Central memory CD4-positive, alpha-beta T cell (primary cell): ENCODE measurements around the gene DXO.
"Not testable (repeated sequence)": the region's sequence is repeated elsewhere in the genome, so short reads cannot be mapped to it uniquely, and the experiment has no call there.

Source experiments
- DNase-seq: peaks from one replicate; pipeline ENCODE4 v3.0.0; 2022
- total RNA-seq, 3 experiments: gene quantifications; one replicate each; lab custom pipeline; 2026; lab: John Stamatoyannopoulos, UW

Gene DXO
- total RNA-seq = 7.4 to 56.3 (median 20.1) reads per million in 3 experiments

GRCh38 chr6:31971993-31972708, at the start of gene DXO:
Gene DXO, minus strand, starts transcription at chr6:31972138. Its CDS starts 463 bp downstream, at chr6:31971675.
- DNase-seq = peak; percentile 100

- DNase-seq = not testable (repeated sequence)
These were observed 42.6 kb upstream of the DXO start, which contains the start of gene C4B for GRCh38 chr6:32014547-32014946. Gene C4B, plus strand, starts transcription at chr6:32014795. Its CDS starts 51 bp downstream, at chr6:32014846.

GRCh38 chr6:32013738-32014137, 41.8 kb upstream of the DXO start:
- DNase-seq = not testable (repeated sequence)

GRCh38 chr6:32012941-32013617, 41.1 kb upstream of the DXO start:
- not testable (repeated sequence) for DNase-seq

- not testable (repeated sequence) for DNase-seq
These were observed 39.1 kb upstream of the DXO start for GRCh38 chr6:32010856-32011530.

GRCh38 chr6:32009537-32009936, 37.6 kb upstream of the DXO start:
- not testable (repeated sequence) for DNase-seq

GRCh38 chr6:32008616-32009015, 36.7 kb upstream of the DXO start:
- not testable (repeated sequence) for DNase-seq

GRCh38 chr6:32008037-32008436, 36.1 kb upstream of the DXO start:
- not testable (repeated sequence) for DNase-seq

- DNase-seq = not testable (repeated sequence)
These were observed 35.1 kb upstream of the DXO start for GRCh38 chr6:32007086-32007485.

- not testable (repeated sequence) for DNase-seq
These were observed 34.1 kb upstream of the DXO start for GRCh38 chr6:32005991-32006529.

- DNase-seq = not testable (repeated sequence)
These were observed 33.6 kb upstream of the DXO start for GRCh38 chr6:32005538-32005880.

GRCh38 chr6:32004864-32005537, 33.1 kb upstream of the DXO start:
- DNase-seq = not testable (repeated sequence)

GRCh38 chr6:32004393-32004792, 32.5 kb upstream of the DXO start:
- not testable (repeated sequence) for DNase-seq

GRCh38 chr6:32003301-32003700, 31.4 kb upstream of the DXO start:
- not testable (repeated sequence) for DNase-seq

GRCh38 chr6:32002546-32003268, 30.8 kb upstream of the DXO start:
- not testable (repeated sequence) for DNase-seq

- not testable (repeated sequence) for DNase-seq
These were observed 24.4 kb upstream of the DXO start for GRCh38 chr6:31996385-31996784.

- not testable (repeated sequence) for DNase-seq
These were observed 22.5 kb upstream of the DXO start for GRCh38 chr6:31994421-31994820.

GRCh38 chr6:31989363-31989762, 17.4 kb upstream of the DXO start:
- not testable (repeated sequence) for DNase-seq

GRCh38 chr6:31981744-31982143, 9.8 kb upstream of the DXO start, which contains the start of gene C4A:
Gene C4A, plus strand, starts transcription at chr6:31982057. Its CDS starts 51 bp downstream, at chr6:31982108.
- not testable (repeated sequence) for DNase-seq

GRCh38 chr6:31980998-31981397, 9.1 kb upstream of the DXO start:
- not testable (repeated sequence) for DNase-seq

- not testable (repeated sequence) for DNase-seq
These were observed 8.4 kb upstream of the DXO start for GRCh38 chr6:31980195-31980876.
